IMR-90 (cell line): ENCODE measurements around the gene TENM4. TPM values are rescaled to one million over a fixed set of nuclear protein-coding genes. Genes with fewer than 3 reads are reported as not detected.

Experiments used
- ATAC-seq: fragments of 200-7000 bp; cut with Tn5 transposase; 2 replicates; pipeline ENCODE4 v1.9.1; 2020; ENCODE audit warnings: low read depth, mild to moderate bottlenecking, moderate library complexity
- BruUV-seq: library from RNA; stranded (reverse); fragments of 400-500 nt; replicated peaks from 2 replicates; lab custom pipeline; 2021; lab: Mats Ljungman, UMichigan
- CTCF ChIA-PET: fragments of 300-600 bp; formaldehyde crosslinking; extraction: SDS; loops from one replicate; lab custom pipeline; 2021; ENCODE audit warnings: antibody characterized with exemption; lab: Yijun Ruan, JAX
- POLR2A ChIA-PET: fragments of 300-600 bp; sonication (Branson Sonifier 250); formaldehyde crosslinking; loops from one replicate; lab custom pipeline; 2022; ENCODE audit warnings: antibody characterized with exemption; ENCODE audit not compliant: unreplicated experiment; lab: Charles Lee
- DNase-seq: peaks from one replicate; pipeline ENCODE4 v3.0.0; 2013
- H2AFZ ChIP-seq: replicated peaks from 2 replicates; pipeline ENCODE3; 2013; ENCODE audit warnings: low read length, mild to moderate bottlenecking; ENCODE audit not compliant: poor library complexity
- H2AK5ac ChIP-seq: 2 replicates; pipeline ENCODE4 v1.6.1; 2013; ENCODE audit warnings: low read depth, low read length, inconsistent platforms
- H2AK9ac ChIP-seq: replicated peaks from 2 replicates; pipeline ENCODE3; 2013; ENCODE audit warnings: mild to moderate bottlenecking, low read depth, low read length, moderate library complexity; ENCODE audit not compliant: poor library complexity
- H2BK120ac ChIP-seq: 2 replicates; pipeline ENCODE4 v1.6.1; 2013; ENCODE audit warnings: low read depth, low read length, inconsistent platforms
- H2BK15ac ChIP-seq: 3 replicates; pipeline ENCODE4 v1.6.1; 2013; ENCODE audit warnings: low read depth, low read length, inconsistent platforms
- H2BK20ac ChIP-seq: 2 replicates; pipeline ENCODE4 v1.6.1; 2013; ENCODE audit warnings: low read depth, mild to moderate bottlenecking, inconsistent platforms, low read length, moderate library complexity
- H2BK5ac ChIP-seq: 2 replicates; pipeline ENCODE4 v1.6.1; 2013; ENCODE audit warnings: mild to moderate bottlenecking, low read depth, low read length, inconsistent platforms; ENCODE audit not compliant: poor library complexity, severe bottlenecking
- H3K14ac ChIP-seq: replicated peaks from 2 replicates; pipeline ENCODE4 v1.6.1; 2013; ENCODE audit warnings: low read depth, low read length, inconsistent platforms
- H3K18ac ChIP-seq: 2 replicates; pipeline ENCODE4 v1.6.1; 2013; ENCODE audit warnings: low read depth, low read length, control low read depth
- H3K23ac ChIP-seq: 2 replicates; pipeline ENCODE4 v1.6.1; 2013; ENCODE audit warnings: low read depth, low read length, inconsistent platforms
- H3K27ac ChIP-seq: 2 replicates; pipeline ENCODE4 v1.5.1; 2013; ENCODE audit warnings: mild to moderate bottlenecking, control low read depth, low read length; ENCODE audit not compliant: insufficient read depth
- H3K27me3 ChIP-seq: 2 replicates; pipeline ENCODE4 v1.6.1; 2013; ENCODE audit warnings: low read length; ENCODE audit not compliant: control insufficient read depth, insufficient read depth
- H3K36me3 ChIP-seq: 2 replicates; pipeline ENCODE4 v1.6.1; 2013; ENCODE audit warnings: low read length, mixed read lengths; ENCODE audit not compliant: control insufficient read depth, insufficient read depth
- H3K4ac ChIP-seq: 2 replicates; pipeline ENCODE4 v1.6.1; 2013; ENCODE audit warnings: low read depth, low read length, inconsistent platforms
- H3K4me1 ChIP-seq: 2 replicates; pipeline ENCODE4 v1.6.1; 2013; ENCODE audit warnings: low read length, mixed read lengths; ENCODE audit not compliant: control insufficient read depth, insufficient read depth
- H3K4me2 ChIP-seq: 2 replicates; pipeline ENCODE4 v1.6.1; 2013; ENCODE audit warnings: low read depth, mild to moderate bottlenecking, control low read depth, low read length, moderate library complexity
- H3K4me3 ChIP-seq: 2 replicates; pipeline ENCODE4 v1.5.1; 2013; ENCODE audit warnings: low read depth, mild to moderate bottlenecking, control low read depth, low read length, moderate library complexity; ENCODE audit not compliant: insufficient read depth
- H3K56ac ChIP-seq: 2 replicates; pipeline ENCODE4 v1.6.1; 2013; ENCODE audit warnings: low read length, inconsistent platforms; ENCODE audit not compliant: insufficient read depth; ENCODE audit errors: extremely low read depth
- H3K79me1 ChIP-seq, 2 experiments: 2 replicates each; pipeline ENCODE4 v1.6.1; 2013; ENCODE audit warnings: low read length in 2 of 2, inconsistent platforms in 1 of 2, low read depth in 1 of 2
- H3K9ac ChIP-seq: 2 replicates; pipeline ENCODE4 v1.6.1; 2013; ENCODE audit warnings: low read depth, low read length, control low read depth
- H3K9me1 ChIP-seq: 2 replicates; pipeline ENCODE4 v1.6.1; 2013; ENCODE audit warnings: low read length, inconsistent platforms; ENCODE audit not compliant: insufficient read depth
- H3K9me3 ChIP-seq: 2 replicates; pipeline ENCODE4 v1.6.1; 2013; ENCODE audit warnings: low read length; ENCODE audit not compliant: control insufficient read depth, insufficient read depth
- H4K20me1 ChIP-seq: 2 replicates; pipeline ENCODE4 v1.6.1; 2013; ENCODE audit warnings: low read length, inconsistent platforms; ENCODE audit not compliant: insufficient read depth
- H4K5ac ChIP-seq: 2 replicates; pipeline ENCODE4 v1.6.1; 2013; ENCODE audit warnings: mild to moderate bottlenecking, low read depth, low read length, control low read depth
- H4K8ac ChIP-seq, 2 experiments: 2 replicates each; pipeline ENCODE4 v1.6.1; 2013; ENCODE audit warnings: low read depth in 2 of 2, low read length in 2 of 2, control low read depth in 1 of 2, inconsistent platforms in 1 of 2
- H4K91ac ChIP-seq: 2 replicates; pipeline ENCODE4 v1.6.1; 2013; ENCODE audit warnings: low read depth, low read length, inconsistent platforms; ENCODE audit not compliant: insufficient read depth
- BHLHE40 ChIP-seq: fragments of 150-350 bp; IDR thresholded peaks from 2 replicates; pipeline ENCODE4 v1.6.1; 2016; ENCODE audit warnings: mild to moderate bottlenecking, low read depth, low read length
- CEBPB ChIP-seq: IDR thresholded peaks from 2 replicates; pipeline ENCODE4 v1.6.1; 2012; ENCODE audit warnings: low read depth, low read length, improper control_type of control experiment
- CHD1 ChIP-seq: IDR thresholded peaks from 2 replicates; pipeline ENCODE4 v1.6.1; 2012; ENCODE audit warnings: low read depth, low read length, improper control_type of control experiment
- CTCF ChIP-seq: conservative IDR thresholded peaks from 2 replicates; pipeline ENCODE4 v1.5.1; 2012; ENCODE audit warnings: mild to moderate bottlenecking, low read depth, low read length, improper control_type of control experiment
- ELK1 ChIP-seq: fragments of 150-350 bp; IDR thresholded peaks from 2 replicates; pipeline ENCODE4 v1.6.1; 2016; ENCODE audit warnings: low read depth, mild to moderate bottlenecking, low read length, moderate library complexity, borderline replicate concordance
- FOS ChIP-seq: fragments of 150-350 bp; IDR thresholded peaks from 2 replicates; pipeline ENCODE4 v1.6.1; 2016; ENCODE audit warnings: low read depth, low read length
- MAFK ChIP-seq: IDR thresholded peaks from 2 replicates; pipeline ENCODE4 v1.6.1; 2012; ENCODE audit warnings: low read depth, low read length, improper control_type of control experiment
- MAZ ChIP-seq: IDR thresholded peaks from 2 replicates; pipeline ENCODE4 v1.6.1; 2012; ENCODE audit warnings: low read depth, mild to moderate bottlenecking, low read length, improper control_type of control experiment, moderate library complexity, borderline replicate concordance
- MXI1 ChIP-seq: IDR thresholded peaks from 2 replicates; pipeline ENCODE4 v1.6.1; 2012; ENCODE audit warnings: low read depth, mild to moderate bottlenecking, low read length, moderate library complexity, borderline replicate concordance
- NFE2L2 ChIP-seq: fragments of 150-350 bp; IDR thresholded peaks from 2 replicates; pipeline ENCODE4 v1.6.1; 2016; ENCODE audit warnings: low read depth, mild to moderate bottlenecking, low read length
- POLR2A ChIP-seq: IDR thresholded peaks from 2 replicates; pipeline ENCODE4 v1.6.1; 2012; ENCODE audit warnings: mild to moderate bottlenecking, low read depth, low read length
- RAD21 ChIP-seq: IDR thresholded peaks from 2 replicates; pipeline ENCODE4 v1.6.1; 2012; ENCODE audit warnings: low read length, improper control_type of control experiment
- RCOR1 ChIP-seq: IDR thresholded peaks from 2 replicates; pipeline ENCODE4 v1.6.1; 2012; ENCODE audit warnings: mild to moderate bottlenecking, low read length, improper control_type of control experiment; ENCODE audit not compliant: insufficient replicate concordance
- RFX5 ChIP-seq: IDR thresholded peaks from 2 replicates; pipeline ENCODE4 v1.8.0; 2012; ENCODE audit warnings: low read depth, mild to moderate bottlenecking, low read length, moderate library complexity
- SMC3 ChIP-seq: fragments of 150-350 bp; IDR thresholded peaks from 2 replicates; pipeline ENCODE4 v1.6.1; 2016; ENCODE audit warnings: low read depth, mild to moderate bottlenecking, antibody characterized with exemption, low read length, moderate library complexity
- USF2 ChIP-seq: fragments of 150-350 bp; IDR thresholded peaks from 2 replicates; pipeline ENCODE4 v1.6.1; 2017; ENCODE audit warnings: mild to moderate bottlenecking, antibody characterized with exemption, low read length, low read depth
- WGBS, 2 experiments: methylation state at CpG; one replicate each; pipeline versions ENCODE4 v1.1.5 to v1.1.7; 2013; ENCODE audit warnings: missing lambda C conversion rate in 2 of 2; ENCODE audit not compliant: insufficient read length in 1 of 2; ENCODE audit errors: extremely low coverage in 2 of 2; 5-methylcytosine and 5-hydroxymethylcytosine counted together
- dilution Hi-C: fragments of 300-500 bp; cut with HindIII; formaldehyde crosslinking; loops from one replicate; pipeline ENCODE4 v1.14.3; 2018; ENCODE audit warnings: low sequenced_read_pairs; ENCODE audit not compliant: unreplicated experiment
- in situ Hi-C: fragments of 300-500 bp; cut with MboI; formaldehyde crosslinking; loops from 3 replicates; pipeline ENCODE4 v1.14.3; 2019; ENCODE audit warnings: low sequenced_read_pairs, inconsistent platforms, mixed read lengths
- intact Hi-C: fragments of 100-400 bp; cut with micrococcal nuclease; formaldehyde crosslinking; loops from 2 replicates; pipeline ENCODE4 v1.10.0; 2022
- polyA plus RNA-seq, 3 experiments: library from polyadenylated mRNA; depleted of rRNA; stranded (reverse); fragments of >200 nt; gene quantifications; 2 replicates each; pipeline ENCODE4 v1.2.3, GENCODE V29; 2012; ENCODE audit warnings: low replicate concordance in 1 of 3
- total RNA-seq: library from RNA; depleted of rRNA; stranded (reverse); fragments of >200 nt; gene quantifications from 2 replicates; pipeline ENCODE4 v1.2.3, GENCODE V29; 2012

Gene TENM4
- total and polyA plus RNA-seq, 2 of the 4 experiments (the other 2 are of a cell fraction): 7.4 to 9.0 TPM

GRCh38 chr11:79227308-79227707, 213.5 kb downstream of the TENM4 start:
- Histone ChIP-seq H3K79me1 (no peaks in the 10 kb centered on the region; a peak in 1 of 4 replicates), H3K14ac (no peak overlapping the region), H3K27me3 (no peaks in the 10 kb centered on the region), H4K5ac (no peak overlapping the region), H2AFZ (no peak overlapping the region), H4K91ac (no peak overlapping the region), H2BK20ac (no peak overlapping the region), H2AK9ac (no peak overlapping the region), H3K23ac (no peak overlapping the region), H3K4ac (no peak overlapping the region), H3K4me1 (no peaks in the 10 kb centered on the region; the same call in 1 of the 2 replicates), H3K4me2 (no peak overlapping the region), H3K9me1 (peaks cover 4% of the 10 kb centered on the region; the same call in 1 of the 2 replicates), H2BK120ac (no peak overlapping the region), H3K9me3 (no peaks in the 10 kb centered on the region), H3K9ac (no peak overlapping the region), H4K8ac (no peak overlapping the region), H2BK15ac (no peak overlapping the region), H3K4me3 (no peak overlapping the region), H2BK5ac (no peak overlapping the region), H3K27ac (no peak overlapping the region), H3K18ac (no peak overlapping the region), H3K36me3 (no peaks in the 10 kb centered on the region), H3K56ac (no peak overlapping the region), H2AK5ac (no peak overlapping the region), H4K20me1 (no peaks in the 10 kb centered on the region)
- in situ Hi-C loops: no loop called here
- CTCF ChIA-PET: no interaction called here
- 100% methylated on average over 1 of the region's 5 CpGs; no CpG with 5 or more reads in 1 of the 2 experiments for WGBS, 2 experiments
- POLR2A ChIA-PET: no interaction called here
- BruUV-seq: no TSS peak
- no peak for DNase-seq
- TF ChIP-seq BHLHE40 (no peak), SMC3 (no peak), RAD21 (no peak), RCOR1 (no peak), CTCF (no peak), FOS (no peak), NFE2L2 (no peak), USF2 (no peak), MAZ (no peak), POLR2A (no peak), MXI1 (no peak), CHD1 (no peak), ELK1 (no peak), CEBPB (no peak), MAFK (no peak), RFX5 (no peak)
- dilution Hi-C loops: no loop called here
- intact Hi-C loops: no loop called here
- ATAC-seq: no peak
